Measurements from ENCODE around the gene MARCHF9. TPM values are rescaled to one million over a fixed set of nuclear protein-coding genes. Genes with fewer than 3 reads are reported as not detected.

The MARCHF9 gene
- total RNA-seq, 1 donor from 2014 or later = 20.0 TPM

DNA sequence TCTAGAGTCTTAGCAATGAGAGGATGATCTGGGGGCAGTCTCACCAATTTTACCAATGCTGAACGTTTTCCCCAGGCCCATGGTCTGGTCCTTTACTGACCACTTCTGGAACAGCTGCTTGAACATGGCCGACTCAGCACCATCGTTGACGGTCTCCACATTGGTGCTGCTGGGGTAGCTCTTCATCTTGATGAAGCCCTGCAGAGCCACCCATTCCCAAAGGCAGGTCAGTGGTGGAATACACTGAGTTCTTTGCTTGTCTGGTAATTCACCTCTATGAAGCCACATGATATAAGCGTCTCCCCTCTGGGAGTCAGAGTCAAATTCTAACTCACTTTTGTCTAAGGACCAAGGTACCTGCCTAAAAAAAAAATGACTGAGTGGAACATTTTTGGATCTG lies 53.4 kb downstream of the MARCHF9 start:
- Histone ChIP-seq H3K27ac (no peak overlapping the region), H3K9me3 (no peaks in the 10 kb centered on the region), H3K4me1 (peaks cover 5% of the 10 kb centered on the region), H3K4me3 (no peak overlapping the region), H3K27me3 (ENCODE audit: low read depth) (no peaks in the 10 kb centered on the region), H3K36me3 (peaks cover 100% of the 10 kb centered on the region)
- ATAC-seq = no peak
- no peak for DNase-seq
- intact Hi-C loops (cut with DNase I) = no loop called here
- TF ChIP-seq, protein P1, sequence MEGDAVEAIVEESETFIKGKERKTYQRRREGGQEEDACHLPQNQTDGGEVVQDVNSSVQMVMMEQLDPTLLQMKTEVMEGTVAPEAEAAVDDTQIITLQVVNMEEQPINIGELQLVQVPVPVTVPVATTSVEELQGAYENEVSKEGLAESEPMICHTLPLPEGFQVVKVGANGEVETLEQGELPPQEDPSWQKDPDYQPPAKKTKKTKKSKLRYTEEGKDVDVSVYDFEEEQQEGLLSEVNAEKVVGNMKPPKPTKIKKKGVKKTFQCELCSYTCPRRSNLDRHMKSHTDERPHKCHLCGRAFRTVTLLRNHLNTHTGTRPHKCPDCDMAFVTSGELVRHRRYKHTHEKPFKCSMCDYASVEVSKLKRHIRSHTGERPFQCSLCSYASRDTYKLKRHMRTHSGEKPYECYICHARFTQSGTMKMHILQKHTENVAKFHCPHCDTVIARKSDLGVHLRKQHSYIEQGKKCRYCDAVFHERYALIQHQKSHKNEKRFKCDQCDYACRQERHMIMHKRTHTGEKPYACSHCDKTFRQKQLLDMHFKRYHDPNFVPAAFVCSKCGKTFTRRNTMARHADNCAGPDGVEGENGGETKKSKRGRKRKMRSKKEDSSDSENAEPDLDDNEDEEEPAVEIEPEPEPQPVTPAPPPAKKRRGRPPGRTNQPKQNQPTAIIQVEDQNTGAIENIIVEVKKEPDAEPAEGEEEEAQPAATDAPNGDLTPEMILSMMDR (IDR thresholded peaks at IDR 0.05) = no peak

DNA sequence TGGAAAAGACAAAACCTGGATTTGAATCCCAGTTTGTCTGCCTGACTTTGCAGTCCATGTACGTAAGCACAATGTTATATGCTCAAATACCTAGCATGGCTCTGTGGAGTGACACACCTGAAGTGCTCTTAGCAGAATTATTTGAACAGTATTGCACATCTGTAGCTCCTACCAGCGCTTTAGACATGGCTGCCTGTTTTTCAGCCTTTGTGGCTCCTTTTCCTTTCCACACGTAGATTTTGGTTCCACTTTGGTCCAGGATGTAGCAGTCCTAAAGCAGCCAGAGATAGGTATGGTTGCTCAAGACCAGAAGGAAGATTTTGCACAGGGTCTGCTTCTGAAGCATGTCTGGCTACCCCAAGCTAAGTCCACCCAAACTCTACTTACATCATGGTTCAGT lies 54.5 kb downstream of the MARCHF9 start:
- no peak overlapping the region for H3K27ac ChIP-seq
- TF ChIP-seq, protein P1 (IDR thresholded peaks at IDR 0.05) = no peak
- H3K4me3 ChIP-seq = no peak overlapping the region
- ATAC-seq (peak in 1 of 2 donors; percentile 43), DNase-seq (no peak)
- H3K27me3 ChIP-seq (ENCODE audit: low read depth) = no peaks in the 10 kb centered on the region
- intact Hi-C loops (cut with DNase I) = no loop called here
- H3K4me1 ChIP-seq = peaks cover 2% of the 10 kb centered on the region
- H3K36me3 ChIP-seq = peaks cover 93% of the 10 kb centered on the region
- no peaks in the 10 kb centered on the region for H3K9me3 ChIP-seq

Small RNAs within 50 kb of the gene (microRNA-seq; reads per million reads assigned to microRNA genes)
- gene MIR6759 (ENCODE audit: borderline number of aligned reads) = not detected

Other genes starting within 250 kb of the MARCHF9 start
- gene DDIT3, start 234.6 kb upstream of the MARCHF9 start, total RNA-seq = 26.1 TPM
- gene MBD6, start 232.3 kb upstream of the MARCHF9 start, total RNA-seq = 93.1 TPM
- 88.3 TPM for gene DCTN2, start 207.9 kb upstream of the MARCHF9 start, total RNA-seq
- 0.09 TPM for gene KIF5A, start 205.1 kb upstream of the MARCHF9 start, total RNA-seq
- 28.6 TPM for gene PIP4K2C, start 163.9 kb upstream of the MARCHF9 start, total RNA-seq
- 21.4 TPM for gene DTX3, start 150.3 kb upstream of the MARCHF9 start, total RNA-seq
- 11.5 TPM for gene ARHGEF25, start 143.7 kb upstream of the MARCHF9 start, total RNA-seq
- 0.89 TPM for gene B4GALNT1, start 121.9 kb upstream of the MARCHF9 start, total RNA-seq
- 294 TPM for gene OS9, start 61.0 kb upstream of the MARCHF9 start, total RNA-seq
- 5.7 TPM for gene AGAP2, start 16.4 kb upstream of the MARCHF9 start, total RNA-seq
- 41.1 TPM for gene TSPAN31, start 10.1 kb upstream of the MARCHF9 start, total RNA-seq
- gene CDK4, start 2.8 kb upstream of the MARCHF9 start, total RNA-seq = 68.4 TPM
- gene CYP27B1, start 12.0 kb downstream of the MARCHF9 start, total RNA-seq = 1.1 TPM
- gene METTL1, start 17.0 kb downstream of the MARCHF9 start, total RNA-seq = 14.4 TPM
- 6.8 TPM for gene EEF1AKMT3, start 17.5 kb downstream of the MARCHF9 start, total RNA-seq
- gene TSFM, start 27.7 kb downstream of the MARCHF9 start, total RNA-seq = 22.6 TPM
- 10.8 TPM for gene AVIL, start 63.6 kb downstream of the MARCHF9 start, total RNA-seq
- gene CTDSP2, start 91.6 kb downstream of the MARCHF9 start, total RNA-seq = 220 TPM
- 5.4 TPM for gene ATP23, start 186.5 kb downstream of the MARCHF9 start, total RNA-seq